ENCODE results near the gene ABCA7.
"Not testable (repeated sequence)": the region's sequence is repeated elsewhere in the genome, so short reads cannot be mapped to it uniquely, and the experiment has no call there.

The ABCA7 gene

DNA sequence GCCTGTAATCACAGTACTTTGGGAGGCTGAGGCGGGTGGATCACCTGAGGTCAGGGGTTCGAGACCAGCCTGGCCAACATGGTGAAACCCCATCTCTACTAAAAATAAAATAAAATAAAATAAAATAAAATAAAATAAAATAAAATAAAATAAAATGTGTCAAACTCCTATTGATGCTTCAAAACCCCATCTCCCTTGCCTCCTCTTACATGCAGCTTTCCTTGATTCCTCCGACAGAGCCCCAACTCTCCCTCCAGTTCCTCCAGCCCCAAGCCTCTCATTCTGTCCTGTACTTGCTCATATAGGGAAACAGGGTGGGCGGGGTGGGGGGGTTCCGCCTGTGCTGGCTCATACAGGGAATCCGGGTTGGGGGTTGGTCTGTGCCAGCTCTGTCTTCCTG lies 14.8 kb upstream of the ABCA7 start:
- 88% methylated on average over 4 of the region's 6 CpGs for WGBS
- not testable (repeated sequence) for H4K91ac ChIP-seq (ENCODE audit: low read length)

DNA sequence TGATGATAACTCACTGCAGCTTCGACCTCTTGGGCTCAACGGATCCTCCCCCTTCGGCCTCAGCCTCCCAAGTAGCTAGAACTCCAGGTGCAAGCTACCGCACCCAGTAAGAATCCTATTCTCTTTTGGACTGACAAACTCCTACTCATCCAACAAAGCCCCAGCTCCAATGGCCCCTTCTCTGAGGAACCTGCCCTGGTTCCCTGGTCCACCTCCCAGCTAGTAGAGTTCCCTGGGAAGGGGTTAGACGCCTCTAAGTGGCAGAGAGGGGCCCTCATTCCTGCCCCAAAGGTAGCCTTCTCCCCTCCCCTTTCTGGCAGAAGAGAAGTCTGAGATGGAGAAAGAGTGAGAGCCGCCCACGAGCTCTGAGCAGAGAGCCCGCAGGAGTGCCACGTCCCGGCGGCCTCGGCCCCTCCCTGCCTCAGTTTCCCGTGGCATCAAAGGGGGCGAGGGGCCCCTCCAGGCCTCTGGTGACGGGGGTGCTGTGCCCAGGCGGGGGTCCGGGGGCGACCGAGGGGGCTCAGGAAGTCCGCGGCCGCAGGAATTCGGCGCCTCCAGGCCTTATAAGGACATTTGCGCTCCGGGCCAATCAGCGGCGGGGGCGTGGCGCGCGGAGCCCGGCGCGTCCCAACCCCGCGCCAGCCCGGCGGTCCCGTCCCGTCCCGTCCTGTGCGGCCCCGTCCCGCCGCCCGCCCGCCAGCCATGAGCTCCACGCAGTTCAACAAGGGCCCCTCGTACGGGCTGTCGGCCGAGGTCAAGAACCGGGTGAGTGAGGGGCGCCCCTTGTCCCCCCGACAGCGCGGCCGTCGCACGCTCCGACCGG lies 13.7 kb upstream of the ABCA7 start, which contains the start of gene CNN2:
Gene CNN2, plus strand, starts transcription at position 649 of the 823 bp plus-strand sequence. Its CDS starts 54 bp downstream, at position 703.
- H4K8ac ChIP-seq (ENCODE audit: low read length) = peak within 1 kb of the TSS; percentile 93
- H3K27ac ChIP-seq (ENCODE audit: low read length, poor library complexity, severe bottlenecking) = peak within 1 kb of the TSS; percentile 100
- H2AFZ ChIP-seq (ENCODE audit: low read depth, low read length) = peak within 1 kb of the TSS; percentile 0
- peak within 1 kb of the TSS; percentile 100 for H2BK5ac ChIP-seq (ENCODE audit: low read depth, low read length, poor library complexity, severe bottlenecking)
- H2AK5ac ChIP-seq (ENCODE audit: low read length, severe bottlenecking) = peak within 1 kb of the TSS; percentile 100
- H3K79me1 ChIP-seq (replicated peaks; ENCODE audit: low read length, poor library complexity, severe bottlenecking) = no peaks in the 10 kb centered on the region
- H3K4me1 ChIP-seq (ENCODE audit: control insufficient read depth, insufficient read depth, low read depth, low read length) = peaks cover 19% of the 10 kb centered on the region
- peak within 1 kb of the TSS; percentile 98 for H4K91ac ChIP-seq (ENCODE audit: low read length)
- H2BK12ac ChIP-seq (ENCODE audit: low read length in 2 of 2) = peak within 1 kb of the TSS; percentile 72 to 90
- peak within 1 kb of the TSS; percentile 96 to 97 for H3K18ac ChIP-seq (ENCODE audit: low read depth in 1 of 2, low read length in 2 of 2)
- DNase-seq = peak; percentile 81
- no peaks in the 10 kb centered on the region for H3K9me3 ChIP-seq (ENCODE audit: control insufficient read depth, low read length)
- H3K23ac ChIP-seq (ENCODE audit: low read length in 2 of 2) = peak within 1 kb of the TSS; percentile 93 to 99
- peak within 1 kb of the TSS; percentile 97 to 99 for H3K4ac ChIP-seq (ENCODE audit: low read depth in 1 of 2, low read length in 2 of 2)
- peak within 1 kb of the TSS; percentile 94 to 97 for H3K4me3 ChIP-seq (ENCODE audit: insufficient read depth in 1 of 2, low read depth in 1 of 2, low read length in 2 of 2)
- peak within 1 kb of the TSS; percentile 89 for H3K4me2 ChIP-seq (ENCODE audit: low read length, poor library complexity, severe bottlenecking)
- H3K14ac ChIP-seq (ENCODE audit: low read length in 2 of 2) = peak within 1 kb of the TSS; percentile 95 to 97
- peak within 1 kb of the TSS; percentile 97 for H3K9ac ChIP-seq (ENCODE audit: low read length)
- peaks cover 10 to 22% of the 10 kb centered on the region in 2 experiments for H3K36me3 ChIP-seq (ENCODE audit: control insufficient read depth in 1 of 2, insufficient read depth in 2 of 2, low read depth in 1 of 2, low read length in 2 of 2)
- no peaks in the 10 kb centered on the region for H3K27me3 ChIP-seq (ENCODE audit: control insufficient read depth in 1 of 2, insufficient read depth in 1 of 2, low read length in 2 of 2)
- peak within 1 kb of the TSS; percentile 98 for H2BK15ac ChIP-seq (ENCODE audit: low read depth, poor library complexity, severe bottlenecking)
- H2BK120ac ChIP-seq (ENCODE audit: low read depth, low read length) = peak within 1 kb of the TSS; percentile 93
- WGBS = 1% methylated on average over 63 of the region's 63 CpGs

More for the DNA sequence above, 14.8 kb upstream of the ABCA7 start:
- not testable (repeated sequence) for H2BK5ac ChIP-seq (ENCODE audit: low read depth, low read length, poor library complexity, severe bottlenecking); H3K79me1 ChIP-seq (replicated peaks; ENCODE audit: low read length, poor library complexity, severe bottlenecking); H3K9me3 ChIP-seq (ENCODE audit: control insufficient read depth, low read length); H3K4me3 ChIP-seq (ENCODE audit: insufficient read depth in 1 of 2, low read depth in 1 of 2, low read length in 2 of 2); H3K18ac ChIP-seq (ENCODE audit: low read depth in 1 of 2, low read length in 2 of 2); H2BK12ac ChIP-seq (ENCODE audit: low read length in 2 of 2); H2AFZ ChIP-seq (ENCODE audit: low read depth, low read length); H3K27me3 ChIP-seq (ENCODE audit: control insufficient read depth in 1 of 2, insufficient read depth in 1 of 2, low read length in 2 of 2); H4K8ac ChIP-seq (ENCODE audit: low read length); H3K4ac ChIP-seq (ENCODE audit: low read depth in 1 of 2, low read length in 2 of 2); H3K23ac ChIP-seq (ENCODE audit: low read length in 2 of 2); H3K9ac ChIP-seq (ENCODE audit: low read length); H2BK15ac ChIP-seq (ENCODE audit: low read depth, poor library complexity, severe bottlenecking); H3K14ac ChIP-seq (ENCODE audit: low read length in 2 of 2); DNase-seq; H2AK5ac ChIP-seq (ENCODE audit: low read length, severe bottlenecking); H3K4me2 ChIP-seq (ENCODE audit: low read length, poor library complexity, severe bottlenecking)
- Histone ChIP-seq H3K4me1 (ENCODE audit: control insufficient read depth, insufficient read depth, low read depth, low read length) (peaks cover 14% of the 10 kb centered on the region), H3K27ac (ENCODE audit: low read length, poor library complexity, severe bottlenecking) (peak overlapping the region; percentile 100), H3K36me3 (ENCODE audit: control insufficient read depth in 1 of 2, insufficient read depth in 2 of 2, low read depth in 1 of 2, low read length in 2 of 2) (peaks cover 4 to 13% of the 10 kb centered on the region in 2 experiments), H2BK120ac (ENCODE audit: low read depth, low read length) (peak overlapping the region; percentile 15)

DNA sequence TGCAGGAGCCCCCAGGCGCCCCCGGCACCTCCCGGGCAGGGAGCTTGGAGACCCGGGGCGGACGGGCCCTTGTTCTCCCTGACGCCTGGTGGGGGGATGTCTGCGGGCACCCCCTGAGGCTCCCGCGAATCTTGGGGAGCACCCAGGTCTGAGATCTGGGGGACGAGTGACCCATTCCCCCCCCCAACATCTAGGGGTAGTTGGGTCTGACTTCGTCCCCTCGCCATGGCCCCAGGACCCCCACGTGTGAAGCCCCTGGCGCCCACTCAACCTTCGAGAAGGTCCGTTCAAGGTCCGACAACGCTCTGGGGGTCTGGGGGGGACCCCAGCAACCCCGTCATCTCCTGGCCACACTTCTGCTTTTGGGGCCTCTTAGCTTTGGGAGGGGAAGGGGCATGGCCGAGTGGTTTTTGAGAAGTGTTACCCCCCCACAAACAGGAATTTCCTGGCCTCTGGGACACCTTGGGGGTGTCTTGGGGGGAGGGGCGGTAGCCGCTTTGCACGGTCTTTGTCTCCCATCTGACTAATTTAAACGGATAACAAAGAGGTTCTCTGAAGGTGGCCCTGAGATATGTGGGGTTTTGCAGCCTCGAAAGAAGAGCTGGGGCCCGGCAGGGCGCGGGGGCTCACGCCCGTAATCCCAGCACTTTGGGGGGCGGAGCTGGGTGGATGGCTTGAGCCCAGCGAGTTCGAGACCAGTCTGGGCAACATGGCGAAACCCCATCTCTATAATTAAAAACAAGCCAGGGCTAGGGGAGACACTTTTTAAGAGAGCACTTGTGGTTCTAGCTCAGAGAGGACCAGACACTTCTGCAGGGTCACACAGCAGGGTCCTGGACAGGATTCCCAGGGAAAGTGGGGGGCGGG lies 12.9 kb upstream of the ABCA7 start:
- no peaks in the 10 kb centered on the region for H3K27me3 ChIP-seq (ENCODE audit: control insufficient read depth in 1 of 2, insufficient read depth in 1 of 2, low read length in 2 of 2)
- no peak for DNase-seq
- peak overlapping the region; percentile 97 to 99 for H3K4ac ChIP-seq (ENCODE audit: low read depth in 1 of 2, low read length in 2 of 2)
- peak overlapping the region; percentile 95 to 97 for H3K14ac ChIP-seq (ENCODE audit: low read length in 2 of 2)
- peaks cover 19% of the 10 kb centered on the region for H3K4me1 ChIP-seq (ENCODE audit: control insufficient read depth, insufficient read depth, low read depth, low read length)
- peak overlapping the region; percentile 99 for H3K27ac ChIP-seq (ENCODE audit: low read length, poor library complexity, severe bottlenecking)
- no peaks in the 10 kb centered on the region for H3K9me3 ChIP-seq (ENCODE audit: control insufficient read depth, low read length)
- peak overlapping the region; percentile 93 for H2BK120ac ChIP-seq (ENCODE audit: low read depth, low read length)
- peak overlapping the region; percentile 94 to 97 for H3K4me3 ChIP-seq (ENCODE audit: insufficient read depth in 1 of 2, low read depth in 1 of 2, low read length in 2 of 2)
- H4K91ac ChIP-seq (ENCODE audit: low read length) = peak overlapping the region; percentile 93
- H3K9ac ChIP-seq (ENCODE audit: low read length) = peak overlapping the region; percentile 97
- H3K4me2 ChIP-seq (ENCODE audit: low read length, poor library complexity, severe bottlenecking) = peak overlapping the region; percentile 74
- H4K8ac ChIP-seq (ENCODE audit: low read length) = peak overlapping the region; percentile 90
- H2BK15ac ChIP-seq (ENCODE audit: low read depth, poor library complexity, severe bottlenecking) = peak overlapping the region; percentile 98
- 1% methylated on average over 33 of the region's 36 CpGs for WGBS
- H2BK12ac ChIP-seq (ENCODE audit: low read length in 2 of 2) = peak overlapping the region in 1 of 2 experiments; percentile 98
- H3K79me1 ChIP-seq (replicated peaks; ENCODE audit: low read length, poor library complexity, severe bottlenecking) = no peaks in the 10 kb centered on the region
- peak overlapping the region; percentile 100 for H2AK5ac ChIP-seq (ENCODE audit: low read length, severe bottlenecking)
- peaks cover 14 to 28% of the 10 kb centered on the region in 2 experiments for H3K36me3 ChIP-seq (ENCODE audit: control insufficient read depth in 1 of 2, insufficient read depth in 2 of 2, low read depth in 1 of 2, low read length in 2 of 2)
- peak overlapping the region; percentile 100 for H2BK5ac ChIP-seq (ENCODE audit: low read depth, low read length, poor library complexity, severe bottlenecking)
- peak overlapping the region; percentile 93 to 99 for H3K23ac ChIP-seq (ENCODE audit: low read length in 2 of 2)
- H2AFZ ChIP-seq (ENCODE audit: low read depth, low read length) = no peak overlapping the region
- H3K18ac ChIP-seq (ENCODE audit: low read depth in 1 of 2, low read length in 2 of 2) = peak overlapping the region; percentile 96 to 97

All from mesenchymal stem cell (in vitro differentiated cells and primary cell).